Measurements from ENCODE around the gene CCSER2.

DNA sequence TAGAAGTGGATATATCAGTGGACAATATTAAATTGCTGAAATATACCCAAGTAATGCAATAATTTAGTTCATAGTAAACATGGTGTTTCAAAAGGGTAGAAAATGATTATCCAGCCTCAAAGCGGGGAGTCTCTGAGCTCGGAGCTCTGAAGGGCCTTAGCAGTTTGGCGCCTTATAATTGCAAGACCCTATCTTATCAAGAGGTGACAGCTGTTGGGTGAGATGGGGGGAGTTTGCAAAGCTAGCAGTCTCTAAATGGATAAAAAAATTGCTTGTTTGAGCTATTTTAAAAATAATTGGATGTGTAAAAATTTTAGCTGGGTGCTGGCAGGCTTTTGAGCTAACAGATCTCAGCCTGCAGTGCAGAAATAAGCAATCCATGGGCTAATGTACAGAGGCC lies 219.2 kb downstream of the CCSER2 start:
- TF ChIP-seq, protein P1, sequence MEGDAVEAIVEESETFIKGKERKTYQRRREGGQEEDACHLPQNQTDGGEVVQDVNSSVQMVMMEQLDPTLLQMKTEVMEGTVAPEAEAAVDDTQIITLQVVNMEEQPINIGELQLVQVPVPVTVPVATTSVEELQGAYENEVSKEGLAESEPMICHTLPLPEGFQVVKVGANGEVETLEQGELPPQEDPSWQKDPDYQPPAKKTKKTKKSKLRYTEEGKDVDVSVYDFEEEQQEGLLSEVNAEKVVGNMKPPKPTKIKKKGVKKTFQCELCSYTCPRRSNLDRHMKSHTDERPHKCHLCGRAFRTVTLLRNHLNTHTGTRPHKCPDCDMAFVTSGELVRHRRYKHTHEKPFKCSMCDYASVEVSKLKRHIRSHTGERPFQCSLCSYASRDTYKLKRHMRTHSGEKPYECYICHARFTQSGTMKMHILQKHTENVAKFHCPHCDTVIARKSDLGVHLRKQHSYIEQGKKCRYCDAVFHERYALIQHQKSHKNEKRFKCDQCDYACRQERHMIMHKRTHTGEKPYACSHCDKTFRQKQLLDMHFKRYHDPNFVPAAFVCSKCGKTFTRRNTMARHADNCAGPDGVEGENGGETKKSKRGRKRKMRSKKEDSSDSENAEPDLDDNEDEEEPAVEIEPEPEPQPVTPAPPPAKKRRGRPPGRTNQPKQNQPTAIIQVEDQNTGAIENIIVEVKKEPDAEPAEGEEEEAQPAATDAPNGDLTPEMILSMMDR (IDR thresholded peaks at IDR 0.05) = no peak
- TF ChIP-seq POLR2A (IDR thresholded peaks at IDR 0.05) (no peak), EP300 (IDR thresholded peaks at IDR 0.05) (no peak)
